Measurements from ENCODE around the gene PLXND1. TPM values are rescaled to one million over a fixed set of nuclear protein-coding genes. Genes with fewer than 3 reads are reported as not detected.
"Not testable (repeated sequence)": the region's sequence is repeated elsewhere in the genome, so short reads cannot be mapped to it uniquely, and the experiment has no call there.

Gene PLXND1
- total RNA-seq, 1 donor from 2014 or later, result 1.7 TPM

DNA sequence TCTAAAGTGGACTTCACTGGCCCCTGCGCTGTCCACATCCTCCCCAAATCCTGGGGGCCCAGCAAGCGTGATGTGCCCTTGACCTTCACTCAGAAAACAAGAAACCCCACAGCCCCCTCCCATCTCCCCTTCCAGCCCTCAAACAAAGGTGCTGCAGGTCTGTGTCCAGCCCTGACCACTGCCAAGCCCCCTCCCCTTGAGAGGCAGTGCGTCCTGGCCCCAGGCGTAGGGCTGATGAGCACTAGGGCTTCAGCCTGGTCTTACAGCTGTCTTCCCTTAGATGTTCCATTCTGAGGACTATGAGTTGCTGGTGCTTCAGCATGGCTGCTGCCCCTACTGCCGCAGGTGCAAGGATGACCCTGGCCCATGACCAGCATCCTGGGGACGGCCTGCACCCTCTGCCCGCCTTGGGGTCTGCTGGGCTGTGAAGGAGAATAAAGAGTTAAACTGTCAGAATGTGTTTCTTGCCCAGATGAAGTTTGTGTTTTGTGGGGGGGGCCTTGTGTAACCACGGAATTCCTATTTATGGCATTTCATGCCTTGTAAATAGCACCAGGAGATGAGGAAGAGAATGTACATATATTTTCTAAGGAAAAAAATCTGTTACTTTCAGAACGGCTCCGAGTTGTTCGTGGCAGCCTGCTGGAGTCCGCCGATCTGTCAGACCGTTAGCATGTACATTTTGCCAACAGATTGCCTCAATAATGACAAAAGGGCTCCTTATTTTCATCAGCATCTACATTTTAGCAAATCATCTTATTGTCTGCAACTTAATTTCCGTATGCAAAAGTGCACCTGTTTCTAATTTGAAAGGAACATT, 86.4 kb downstream of the PLXND1 start:
- no peak overlapping the region for H3K4me3 Mint-ChIP-seq
- H3K27ac Mint-ChIP-seq, result no peak overlapping the region
- no peaks in the 10 kb centered on the region for H3K9me3 Mint-ChIP-seq
- no peaks in the 10 kb centered on the region for H3K27me3 Mint-ChIP-seq (ENCODE audit: insufficient read depth)
- no peaks in the 10 kb centered on the region for H3K36me3 Mint-ChIP-seq (ENCODE audit: low read depth)
- intact Hi-C loops (cut with micrococcal nuclease), result no loop called here
- H3K4me1 Mint-ChIP-seq (ENCODE audit: low read depth), result no peaks in the 10 kb centered on the region
- DNase-seq (ENCODE audit: low spot score), result no peak

DNA sequence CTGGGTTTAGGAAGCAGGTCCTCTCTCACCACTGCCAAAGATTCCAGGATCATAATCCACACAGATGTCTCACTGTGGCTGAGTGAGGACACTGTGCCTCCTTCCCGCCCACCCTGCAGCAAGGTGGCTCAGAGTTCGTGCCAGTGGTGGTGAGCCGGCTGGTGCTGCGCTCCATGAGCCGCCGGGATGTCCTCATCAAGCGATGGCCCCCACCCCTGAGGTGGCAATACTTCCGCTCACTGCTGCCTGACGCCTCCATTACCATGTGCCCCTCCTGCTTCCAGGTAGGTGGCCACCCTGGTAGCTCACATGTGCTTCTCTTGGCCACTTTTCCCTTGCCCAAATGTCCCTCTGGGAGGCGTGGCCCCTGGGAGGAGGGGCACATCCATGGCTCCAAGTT, 87.0 kb downstream of the PLXND1 start:
- Mint-ChIP-seq H3K9me3 (no peaks in the 10 kb centered on the region), H3K27ac (no peak overlapping the region), H3K36me3 (ENCODE audit: low read depth) (peaks cover 2% of the 10 kb centered on the region), H3K4me1 (ENCODE audit: low read depth) (no peaks in the 10 kb centered on the region), H3K4me3 (no peak overlapping the region), H3K27me3 (ENCODE audit: insufficient read depth) (no peaks in the 10 kb centered on the region)
- intact Hi-C loops (cut with micrococcal nuclease), result no loop called here
- no peak for DNase-seq (ENCODE audit: low spot score)

DNA sequence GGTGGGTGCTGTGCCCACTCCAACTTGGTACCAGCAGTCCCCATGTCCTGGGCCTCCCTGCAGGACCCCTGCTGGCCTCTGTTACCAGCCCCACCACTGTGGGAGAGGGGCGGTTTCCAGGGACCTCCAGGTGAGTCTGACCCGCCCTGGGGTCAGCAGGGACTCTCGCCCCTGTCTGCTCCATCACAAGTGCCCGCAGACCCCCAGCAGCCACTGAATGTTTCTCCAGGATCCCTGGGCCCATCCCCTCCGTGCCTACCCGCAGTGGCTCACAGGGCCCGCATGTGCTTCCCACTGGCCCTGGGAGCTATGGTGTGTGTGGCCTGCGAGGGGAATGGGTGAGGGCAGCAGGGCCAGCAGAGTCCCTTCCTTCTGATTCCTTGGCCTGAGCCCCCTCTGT, 87.9 kb downstream of the PLXND1 start:
- intact Hi-C loops (cut with micrococcal nuclease), result no loop called here
- Mint-ChIP-seq H3K4me1 (ENCODE audit: low read depth) (no peaks in the 10 kb centered on the region), H3K36me3 (ENCODE audit: low read depth) (peaks cover 2% of the 10 kb centered on the region), H3K27me3 (ENCODE audit: insufficient read depth) (no peaks in the 10 kb centered on the region), H3K4me3 (no peak overlapping the region), H3K27ac (no peak overlapping the region), H3K9me3 (no peaks in the 10 kb centered on the region)
- no peak for DNase-seq (ENCODE audit: low spot score)

DNA sequence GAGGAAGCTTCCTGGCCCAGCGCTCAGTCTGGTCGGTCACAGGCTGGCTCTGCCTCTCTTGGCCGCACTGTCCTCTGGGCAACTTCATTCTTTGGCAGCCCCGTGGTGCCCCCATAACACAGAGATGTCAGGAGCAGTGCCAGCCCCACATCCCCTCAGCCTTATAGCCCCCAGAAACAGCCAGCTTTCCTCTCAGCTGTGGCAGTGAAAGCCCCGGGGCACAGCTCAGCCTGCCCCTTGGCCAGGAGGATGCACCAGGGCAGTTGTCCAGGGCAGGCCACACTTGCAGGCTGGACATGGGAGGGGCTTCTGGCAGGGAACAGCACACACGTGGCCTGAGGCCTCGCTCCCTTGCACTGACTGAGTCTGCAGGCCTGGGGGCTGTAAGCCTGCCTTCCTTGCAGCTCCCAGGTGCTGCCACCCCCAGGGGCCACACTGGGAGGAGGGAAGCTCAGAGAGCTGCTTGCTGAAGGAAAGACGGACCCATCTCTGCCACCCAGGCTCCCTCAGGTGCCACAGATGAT, 88.4 kb downstream of the PLXND1 start:
- no peak overlapping the region for H3K27ac Mint-ChIP-seq

DNA sequence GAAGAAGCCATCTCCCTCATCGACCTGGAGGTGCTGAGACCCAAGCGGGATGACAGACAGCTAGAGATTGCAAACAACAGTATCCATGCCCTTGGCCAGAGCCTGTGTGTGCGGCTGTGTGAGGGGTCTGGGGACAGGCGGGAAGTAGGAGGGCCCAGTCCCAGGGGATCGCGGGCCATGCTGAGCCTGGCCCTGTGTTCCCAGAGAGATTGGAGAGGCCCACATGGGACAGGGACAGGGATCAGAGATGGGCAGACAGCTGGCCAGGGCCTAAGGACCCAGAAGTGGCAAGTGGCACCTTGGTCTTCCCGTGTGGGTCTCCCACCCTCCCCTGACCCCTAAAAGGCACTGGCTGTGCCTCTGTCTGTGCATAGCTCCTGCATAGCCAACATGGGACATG, 89.0 kb downstream of the PLXND1 start:
- H3K36me3 Mint-ChIP-seq (ENCODE audit: low read depth), result peaks cover 2% of the 10 kb centered on the region
- no peak overlapping the region for H3K27ac Mint-ChIP-seq
- H3K4me3 Mint-ChIP-seq, result no peak overlapping the region
- no peak for DNase-seq (ENCODE audit: low spot score)
- no peaks in the 10 kb centered on the region for H3K9me3 Mint-ChIP-seq
- no peaks in the 10 kb centered on the region for H3K27me3 Mint-ChIP-seq (ENCODE audit: insufficient read depth)
- intact Hi-C loops (cut with micrococcal nuclease), result no loop called here
- H3K4me1 Mint-ChIP-seq (ENCODE audit: low read depth), result no peaks in the 10 kb centered on the region

More for the DNA sequence above, 88.4 kb downstream of the PLXND1 start:
- intact Hi-C loops (cut with micrococcal nuclease), result no loop called here
- DNase-seq (ENCODE audit: low spot score), result no peak
- Mint-ChIP-seq H3K4me1 (ENCODE audit: low read depth) (no peaks in the 10 kb centered on the region), H3K36me3 (ENCODE audit: low read depth) (peaks cover 2% of the 10 kb centered on the region), H3K9me3 (no peaks in the 10 kb centered on the region), H3K27me3 (ENCODE audit: insufficient read depth) (no peaks in the 10 kb centered on the region), H3K4me3 (no peak overlapping the region)

DNA sequence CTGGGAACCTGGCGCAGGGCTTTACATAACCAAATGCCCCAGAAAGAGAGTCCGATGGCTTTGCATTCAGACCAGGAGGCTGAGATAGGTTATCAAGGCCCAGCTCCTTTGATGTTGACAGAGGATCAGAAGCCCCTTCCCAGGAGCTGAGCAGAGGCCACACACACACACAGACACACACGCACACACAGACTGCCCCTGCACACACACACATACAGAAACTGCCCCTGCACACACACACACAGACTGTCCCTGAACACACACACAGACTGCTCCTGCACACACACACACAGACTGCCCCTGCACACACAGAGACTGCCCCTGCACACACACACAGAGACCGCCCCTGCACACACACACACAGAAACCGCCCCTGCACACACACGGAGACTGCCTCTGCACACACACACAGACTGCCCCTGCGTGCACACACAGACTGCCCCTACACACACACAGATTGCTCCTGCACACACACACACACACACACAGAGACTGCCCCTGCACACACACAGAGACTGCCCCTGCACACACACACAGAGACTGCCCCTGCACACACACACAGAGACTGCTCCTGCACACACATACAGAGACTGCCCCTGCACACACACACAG, 90.5 kb downstream of the PLXND1 start:
- H3K4me1 Mint-ChIP-seq (ENCODE audit: low read depth); H3K36me3 Mint-ChIP-seq (ENCODE audit: low read depth); H3K4me3 Mint-ChIP-seq; H3K27me3 Mint-ChIP-seq (ENCODE audit: insufficient read depth); intact Hi-C loops (cut with micrococcal nuclease); DNase-seq (ENCODE audit: low spot score); H3K9me3 Mint-ChIP-seq; H3K27ac Mint-ChIP-seq: not testable (repeated sequence)

DNA sequence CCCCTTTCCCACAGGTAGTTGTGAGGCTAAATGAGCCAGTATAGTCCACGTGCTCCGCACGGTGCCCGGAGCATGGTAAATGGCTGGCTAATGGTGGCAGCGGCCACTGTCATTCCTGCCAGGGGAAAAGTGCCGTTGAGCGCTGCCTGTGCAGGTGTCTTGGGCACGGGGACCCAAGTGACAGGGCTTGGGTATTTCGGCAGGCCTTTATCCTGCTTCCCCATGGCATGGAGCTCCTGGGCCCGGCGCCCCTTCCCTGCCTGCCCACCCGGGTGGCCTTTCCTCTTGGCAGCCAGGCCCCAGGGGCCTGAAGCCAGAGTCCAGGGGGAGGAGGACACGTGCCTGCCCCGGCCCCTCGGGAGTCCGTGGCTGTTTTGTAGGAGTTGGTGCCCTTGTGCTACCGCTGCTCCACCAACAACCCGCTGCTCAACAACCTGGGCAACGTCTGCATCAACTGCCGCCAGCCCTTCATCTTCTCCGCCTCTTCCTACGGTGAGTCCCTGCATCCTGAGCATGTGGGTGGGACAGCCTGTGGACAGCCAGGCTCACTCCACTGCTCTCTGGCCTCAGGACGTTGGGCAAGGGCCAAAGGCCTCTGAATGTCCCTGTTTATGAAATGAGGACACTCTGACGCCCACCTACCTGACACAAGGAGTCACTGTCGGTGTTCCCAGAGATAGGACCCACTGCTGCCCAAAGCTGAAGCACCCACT, 91.2 kb downstream of the PLXND1 start:
- DNase-seq (ENCODE audit: low spot score); intact Hi-C loops (cut with micrococcal nuclease); H3K27me3 Mint-ChIP-seq (ENCODE audit: insufficient read depth); H3K4me3 Mint-ChIP-seq; H3K4me1 Mint-ChIP-seq (ENCODE audit: low read depth); H3K27ac Mint-ChIP-seq; H3K9me3 Mint-ChIP-seq; H3K36me3 Mint-ChIP-seq (ENCODE audit: low read depth): not testable (repeated sequence)

DNA sequence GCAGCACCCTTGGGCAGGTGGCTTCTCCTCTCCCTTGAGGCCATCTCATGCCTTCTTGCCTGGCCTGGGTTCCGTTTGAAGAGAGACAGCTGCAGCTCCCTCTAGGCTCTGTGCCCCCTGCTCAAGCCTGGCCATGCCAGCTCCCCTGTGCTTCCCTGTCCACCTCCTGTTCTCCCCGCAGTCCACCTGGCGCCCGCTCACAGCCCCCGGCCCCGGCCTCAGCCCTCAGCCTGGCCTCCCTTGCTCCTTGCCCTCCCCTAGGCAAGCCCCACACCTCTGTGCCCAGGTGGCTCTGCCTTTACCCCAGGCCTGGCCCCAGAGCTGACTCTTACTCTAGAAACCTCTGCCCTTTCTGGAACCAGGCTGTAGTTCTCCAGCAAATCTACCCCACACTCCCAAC, 91.9 kb downstream of the PLXND1 start:
- no peak overlapping the region for H3K4me3 Mint-ChIP-seq
- no peaks in the 10 kb centered on the region for H3K27me3 Mint-ChIP-seq (ENCODE audit: insufficient read depth)
- intact Hi-C loops (cut with micrococcal nuclease), result no loop called here
- H3K4me1 Mint-ChIP-seq (ENCODE audit: low read depth), result peaks cover 7% of the 10 kb centered on the region
- H3K27ac Mint-ChIP-seq, result no peak overlapping the region
- no peaks in the 10 kb centered on the region for H3K9me3 Mint-ChIP-seq
- peaks cover 2% of the 10 kb centered on the region for H3K36me3 Mint-ChIP-seq (ENCODE audit: low read depth)
- no peak for DNase-seq (ENCODE audit: low spot score)

DNA sequence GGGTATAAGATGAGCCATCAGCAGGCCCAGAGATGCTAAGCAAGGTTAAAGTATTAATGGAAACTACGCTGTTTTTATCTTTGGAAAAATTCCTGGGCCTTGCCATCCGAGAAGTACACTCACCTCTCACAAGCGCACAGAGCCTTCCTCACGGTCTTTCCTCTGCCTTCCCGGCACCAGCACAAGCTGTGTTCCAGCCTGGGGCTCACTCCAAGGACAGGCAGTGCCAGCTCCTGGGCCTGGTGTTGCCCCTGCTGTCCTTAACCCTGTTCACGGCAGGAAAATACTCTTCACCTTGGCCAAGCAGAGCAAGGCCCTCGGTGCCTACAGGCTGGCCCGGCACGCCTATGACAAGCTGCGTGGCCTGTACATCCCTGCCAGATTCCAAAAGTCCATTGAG, 92.4 kb downstream of the PLXND1 start:
- Mint-ChIP-seq H3K4me3 (no peak overlapping the region), H3K9me3 (no peaks in the 10 kb centered on the region), H3K4me1 (ENCODE audit: low read depth) (peaks cover 7% of the 10 kb centered on the region), H3K27ac (no peak overlapping the region), H3K27me3 (ENCODE audit: insufficient read depth) (no peaks in the 10 kb centered on the region), H3K36me3 (ENCODE audit: low read depth) (peaks cover 2% of the 10 kb centered on the region)
- no peak for DNase-seq (ENCODE audit: low spot score)
- intact Hi-C loops (cut with micrococcal nuclease), result no loop called here

DNA sequence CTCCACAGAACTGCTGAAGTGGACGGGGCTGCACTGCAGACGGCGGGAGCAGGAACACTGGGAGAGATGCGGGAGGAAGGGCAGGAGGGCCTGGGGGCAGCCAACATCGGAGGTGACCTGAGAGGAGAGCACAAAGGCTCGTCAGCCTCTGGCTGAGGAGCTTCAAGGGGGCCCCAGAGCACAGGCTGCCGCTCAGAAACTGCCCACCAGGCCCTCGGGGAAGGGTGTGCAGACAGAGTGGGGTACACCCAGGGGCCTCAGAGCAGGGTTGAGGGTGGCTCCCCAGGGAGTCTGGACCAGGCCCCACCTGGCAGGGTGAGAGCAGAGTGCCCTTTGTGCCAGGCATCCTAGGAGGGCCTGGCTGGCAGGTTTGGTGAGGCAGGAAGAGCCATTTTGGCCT, 92.8 kb downstream of the PLXND1 start:
- Mint-ChIP-seq H3K27ac (no peak overlapping the region), H3K4me3 (no peak overlapping the region), H3K27me3 (ENCODE audit: insufficient read depth) (no peaks in the 10 kb centered on the region), H3K9me3 (no peaks in the 10 kb centered on the region), H3K36me3 (ENCODE audit: low read depth) (peaks cover 2% of the 10 kb centered on the region), H3K4me1 (ENCODE audit: low read depth) (peaks cover 7% of the 10 kb centered on the region)
- DNase-seq (ENCODE audit: low spot score), result no peak
- intact Hi-C loops (cut with micrococcal nuclease), result no loop called here

DNA sequence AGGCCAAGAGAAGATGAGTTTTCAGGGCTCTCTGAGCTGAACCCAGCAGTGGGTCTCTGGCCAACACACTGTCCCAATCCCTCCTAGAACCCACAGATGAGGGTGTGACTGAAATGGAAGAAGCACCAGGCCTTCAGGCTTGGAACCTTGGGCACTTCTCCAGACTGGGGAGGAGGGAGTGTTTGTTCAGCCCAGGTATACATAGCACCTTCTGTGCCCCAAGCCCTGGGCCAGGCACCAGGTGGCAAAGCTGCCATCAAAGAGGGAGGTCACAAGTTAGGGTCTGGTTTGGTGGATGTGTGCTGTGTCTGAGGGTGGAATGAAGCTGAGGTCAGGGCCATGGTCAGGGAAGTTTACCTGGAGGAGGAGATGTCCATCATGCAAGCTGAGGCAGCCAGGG, 93.9 kb downstream of the PLXND1 start:
- H3K9me3 Mint-ChIP-seq, result no peaks in the 10 kb centered on the region

DNA sequence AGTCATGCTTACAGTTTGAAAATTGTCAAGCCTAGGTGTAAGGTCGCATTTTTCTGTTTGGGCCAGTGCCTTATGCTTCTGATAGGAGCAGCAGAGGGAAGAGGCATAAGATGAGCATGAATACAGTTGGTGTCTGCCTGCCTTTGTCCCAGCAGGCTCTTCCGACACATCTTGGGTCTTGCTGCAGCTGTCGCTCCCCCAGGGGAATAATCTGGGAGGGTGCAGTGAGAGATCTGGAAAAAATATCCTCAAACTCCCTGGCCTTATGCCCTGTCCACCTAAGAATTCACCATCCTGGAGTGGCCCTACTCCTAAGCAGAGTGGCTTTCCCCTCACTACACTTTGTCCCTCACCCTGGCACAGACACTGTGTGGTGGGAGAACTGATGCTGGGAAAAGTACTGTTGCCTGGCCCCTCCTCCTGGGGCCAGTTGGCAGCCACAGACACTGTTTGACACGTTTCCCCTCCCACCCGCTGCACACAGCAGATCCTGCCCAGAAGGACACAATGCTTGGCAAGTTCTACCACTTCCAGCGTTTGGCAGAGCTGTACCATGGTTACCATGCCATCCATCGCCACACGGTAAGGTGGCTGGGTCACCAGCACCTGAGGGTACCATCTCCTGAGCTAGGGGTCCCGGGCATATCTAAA, 99.2 kb downstream of the PLXND1 start:
- no peak for DNase-seq (ENCODE audit: low spot score)
- peaks cover 7% of the 10 kb centered on the region for H3K4me1 Mint-ChIP-seq (ENCODE audit: low read depth)
- no peaks in the 10 kb centered on the region for H3K27me3 Mint-ChIP-seq (ENCODE audit: insufficient read depth)
- no peaks in the 10 kb centered on the region for H3K36me3 Mint-ChIP-seq (ENCODE audit: low read depth)
- H3K9me3 Mint-ChIP-seq, result no peaks in the 10 kb centered on the region
- no peak overlapping the region for H3K27ac Mint-ChIP-seq
- intact Hi-C loops (cut with micrococcal nuclease), result no loop called here
- no peak overlapping the region for H3K4me3 Mint-ChIP-seq

More for the DNA sequence above, 93.9 kb downstream of the PLXND1 start:
- Mint-ChIP-seq H3K27me3 (ENCODE audit: insufficient read depth) (no peaks in the 10 kb centered on the region), H3K36me3 (ENCODE audit: low read depth) (peaks cover 2% of the 10 kb centered on the region), H3K4me3 (no peak overlapping the region), H3K4me1 (ENCODE audit: low read depth) (peaks cover 7% of the 10 kb centered on the region), H3K27ac (no peak overlapping the region)
- intact Hi-C loops (cut with micrococcal nuclease), result no loop called here
- DNase-seq (ENCODE audit: low spot score), result no peak

All from activated T-helper 1 cell treated with anti-CD3 and anti-CD28 coated beads, Interleukin-12 subunit alpha, Interleukin-12 subunit beta, Interleukin-2, Interleukin-4 antibody, amounts not matched to agents 30 ng/mL and 10 ng/mL and 1 ng/mL, durations not matched to agents 14 hours and 24 hours and 36 hours (primary cell).